NOMO-1 treated with dmso at 0.1 percent for 144 hours (cell line): ENCODE measurements around the gene ANXA4.

Experiments used
- DNase-seq: peaks from one replicate; lab custom pipeline; 2025; ENCODE audit not compliant: unreplicated experiment; lab: John Stamatoyannopoulos, UW

ANXA4 gene

DNA sequence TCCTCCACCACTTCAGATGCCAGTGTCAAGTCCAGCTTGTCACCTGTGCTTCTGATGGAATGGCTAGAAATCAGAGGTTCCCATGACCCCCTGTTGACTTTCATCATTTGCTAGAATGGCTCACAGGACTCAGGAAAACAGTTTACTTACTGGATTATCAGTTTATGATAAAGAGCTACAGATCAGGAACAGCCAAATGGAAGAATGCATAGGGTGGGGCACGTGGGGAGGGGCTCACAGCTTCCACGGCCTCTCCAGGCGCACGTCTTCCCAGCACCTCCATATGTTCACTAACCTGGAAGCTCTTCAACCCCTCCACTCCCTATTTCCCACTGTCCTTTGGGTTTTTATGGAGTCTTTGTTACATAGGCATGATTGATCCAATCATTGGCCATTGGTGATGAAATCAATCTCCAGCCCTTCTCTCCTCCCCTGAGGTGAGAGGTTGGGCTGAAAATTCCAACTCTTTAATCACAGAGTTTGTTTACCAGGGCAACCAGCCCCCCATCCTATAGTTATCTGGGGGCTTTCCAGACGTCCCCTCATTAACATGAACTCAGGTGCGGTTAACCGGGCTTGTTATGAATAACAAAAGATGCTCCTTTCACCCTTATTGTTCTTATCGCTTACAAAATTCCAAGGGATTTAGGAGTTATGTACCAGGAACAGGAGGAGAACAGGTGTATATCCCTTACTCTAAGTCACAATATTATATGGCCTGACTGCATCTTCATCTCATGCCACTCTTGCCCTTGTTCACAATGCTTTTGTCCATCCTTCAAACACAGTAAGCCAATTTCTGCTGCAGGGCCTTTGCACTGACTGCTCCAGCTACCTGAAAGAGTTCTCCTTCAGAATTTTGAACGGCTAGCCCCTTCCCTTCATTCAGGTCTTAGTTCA, 35.2 kb downstream of the ANXA4 start:
- no peak for DNase-seq

DNA sequence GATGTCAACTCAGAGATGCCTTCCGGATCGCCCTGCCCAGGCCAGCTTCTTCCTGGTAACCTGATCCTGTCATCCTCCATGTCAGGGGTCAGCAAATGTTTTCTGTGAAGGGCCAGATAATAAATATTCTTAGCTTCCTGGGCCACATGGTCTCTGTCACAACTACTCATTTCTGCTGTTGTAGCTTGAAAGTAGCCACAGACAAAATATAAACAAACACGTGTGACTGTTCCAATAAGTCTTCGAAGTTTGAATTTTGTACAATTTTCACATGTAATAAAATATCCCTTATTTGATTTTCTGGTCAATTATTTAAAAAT, 35.8 kb downstream of the ANXA4 start:
- no peak for DNase-seq

DNA sequence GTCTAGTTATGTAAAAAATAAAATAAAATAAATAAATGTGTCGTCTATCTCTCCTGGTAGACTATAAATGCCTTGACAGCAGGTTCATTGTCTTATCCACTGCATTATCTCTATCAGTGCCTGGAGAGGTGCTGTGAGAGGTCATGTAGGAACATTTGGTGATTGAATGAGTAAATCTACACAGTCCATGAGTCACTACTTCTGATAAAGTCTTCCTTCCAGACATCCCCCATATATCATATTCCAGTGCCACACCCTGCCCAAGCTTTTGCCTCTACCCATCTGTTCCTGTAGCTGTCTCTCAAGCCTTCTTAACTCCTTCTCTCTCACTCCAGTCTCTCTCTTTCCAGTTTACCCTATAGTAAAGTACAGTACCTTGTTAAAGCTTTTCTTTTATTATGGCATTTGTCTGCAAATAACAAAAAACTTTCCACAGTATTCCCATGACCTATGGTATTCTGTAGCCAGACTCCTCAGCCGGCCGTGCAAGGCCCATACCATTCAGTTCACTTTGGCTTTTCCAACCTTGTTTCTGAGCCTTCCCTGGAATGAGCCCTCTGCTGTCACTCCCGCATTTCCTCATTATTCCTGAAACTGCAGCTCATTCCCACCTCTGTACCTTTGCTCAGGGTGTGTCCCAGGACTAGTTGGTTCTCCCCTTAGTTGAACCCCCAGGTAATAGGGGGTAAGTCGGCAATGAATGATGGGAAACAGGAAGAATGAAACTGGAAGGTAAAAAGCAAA, 37.5 kb downstream of the ANXA4 start:
- DNase-seq: no peak

DNA sequence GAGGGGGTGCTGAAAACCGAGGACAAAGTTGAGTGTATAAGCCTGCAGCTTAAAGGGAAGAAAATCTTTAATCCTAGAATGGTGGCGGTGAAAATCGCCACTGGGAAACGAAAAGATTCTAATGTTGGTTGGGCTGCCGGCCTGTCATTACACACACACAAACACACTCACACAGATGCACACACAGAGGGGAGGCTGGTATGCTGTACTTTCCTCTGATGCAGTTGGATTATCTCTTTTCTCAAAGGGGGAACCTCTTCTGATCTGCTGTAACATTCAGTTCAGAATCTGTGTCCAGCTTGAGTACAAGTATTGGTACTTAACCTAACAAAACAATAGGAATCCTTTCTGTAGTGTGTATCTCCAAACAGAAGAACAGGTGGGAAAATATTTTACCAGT, 39.0 kb downstream of the ANXA4 start:
- no peak for DNase-seq

DNA sequence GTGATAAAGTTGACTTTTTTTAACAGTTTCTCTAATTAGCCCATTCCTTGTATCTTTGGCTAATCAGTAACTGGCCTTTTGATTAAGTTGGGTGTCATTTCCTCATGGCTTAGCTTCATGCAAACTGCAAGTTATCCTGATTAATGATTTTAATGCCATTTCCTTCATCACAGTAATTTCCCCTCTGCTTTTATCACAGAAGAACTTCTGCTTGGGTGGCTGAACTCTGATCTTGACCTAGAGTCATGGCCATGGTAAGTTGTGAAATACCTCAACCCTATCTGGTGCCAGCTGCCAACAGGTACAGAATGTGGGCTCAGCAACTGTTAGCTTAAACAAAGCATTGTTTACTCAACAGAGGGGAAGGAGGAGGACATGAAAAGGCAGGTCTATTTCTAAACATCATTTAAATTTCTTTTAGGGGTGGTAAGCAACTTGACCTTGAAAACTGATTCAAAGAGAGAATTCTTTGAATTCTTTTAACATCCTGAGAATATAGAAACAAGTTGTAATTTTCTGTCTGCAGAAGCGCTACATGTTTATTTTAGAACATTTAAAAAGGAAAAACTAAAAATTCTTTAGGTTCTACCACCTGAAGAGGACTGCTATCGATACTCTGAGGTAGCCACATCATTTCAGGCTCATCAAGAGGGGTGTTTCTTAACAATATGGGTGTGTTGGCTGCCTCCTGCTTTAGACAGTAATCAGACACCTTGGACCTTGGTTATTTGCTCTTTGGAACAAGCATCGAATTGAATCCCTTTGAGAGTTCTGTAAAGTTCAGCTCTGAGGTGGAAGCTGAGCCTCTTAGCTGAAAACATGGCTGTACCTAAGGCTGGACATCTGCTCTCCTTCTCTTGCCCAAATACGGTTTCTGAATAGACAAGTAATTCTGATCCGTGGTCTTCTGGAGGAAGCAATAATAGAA, 39.7 kb downstream of the ANXA4 start:
- DNase-seq: no peak

DNA sequence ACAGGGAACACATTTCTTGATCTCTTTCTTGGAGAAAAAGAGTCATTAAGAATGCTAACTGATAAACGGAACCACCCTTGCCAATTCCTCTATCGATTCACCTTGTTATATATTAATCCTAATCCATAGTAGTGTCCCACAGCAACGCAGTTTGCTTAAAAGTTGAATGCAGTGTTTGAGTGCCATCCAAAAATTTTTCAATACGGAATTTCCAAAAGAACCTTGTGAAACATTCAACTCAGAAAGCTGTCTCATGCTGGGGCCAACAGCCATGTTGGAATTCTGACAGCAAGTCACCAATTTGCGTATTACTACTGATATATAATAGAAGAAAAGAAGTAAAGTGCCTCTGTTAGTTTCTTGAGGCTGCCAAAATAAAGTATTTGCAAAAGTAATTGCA, 42.3 kb downstream of the ANXA4 start:
- DNase-seq: no peak

DNA sequence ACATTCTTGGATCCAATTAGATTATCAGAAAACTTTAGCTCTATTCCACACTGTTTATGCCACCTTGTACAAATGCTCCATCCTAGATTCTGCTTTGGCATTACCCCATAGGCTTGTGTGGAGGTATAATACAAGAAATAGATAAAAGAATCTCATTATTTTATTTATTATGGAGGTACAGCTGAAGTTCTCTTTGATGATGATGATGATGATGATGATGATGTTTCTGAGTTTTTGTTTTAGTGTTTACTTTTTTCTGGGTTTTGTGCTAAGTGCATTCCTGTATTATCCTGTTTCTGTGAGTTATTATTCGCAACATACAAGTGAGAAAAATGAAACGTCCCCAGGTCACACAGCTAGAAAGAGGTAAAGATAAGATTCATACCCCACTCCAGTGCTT, 43.4 kb downstream of the ANXA4 start:
- DNase-seq: no peak

DNA sequence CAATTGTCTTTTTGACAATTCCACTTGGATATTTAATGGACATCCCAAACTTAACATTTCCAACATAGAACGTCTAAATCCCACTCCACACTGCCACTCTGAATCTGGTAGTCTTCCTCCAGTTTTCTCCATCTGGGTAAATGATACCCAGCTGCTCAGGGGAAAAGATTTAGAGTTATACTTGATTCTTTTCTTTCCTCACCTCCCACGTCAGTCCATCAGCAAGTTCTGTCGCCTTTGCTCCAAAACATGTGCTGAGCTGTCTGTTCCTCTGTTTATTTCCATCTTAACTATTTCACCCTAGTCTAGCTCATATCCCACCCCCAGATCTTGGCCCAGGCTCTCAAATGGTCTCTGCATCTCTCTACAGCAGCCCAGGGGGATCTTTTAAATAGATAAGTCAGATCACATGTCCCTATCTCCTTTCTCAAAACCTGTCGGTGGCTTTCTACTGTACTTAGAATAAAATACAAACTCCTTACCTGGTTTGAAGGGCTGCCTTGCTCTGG, 44.2 kb downstream of the ANXA4 start:
- no peak for DNase-seq

DNA sequence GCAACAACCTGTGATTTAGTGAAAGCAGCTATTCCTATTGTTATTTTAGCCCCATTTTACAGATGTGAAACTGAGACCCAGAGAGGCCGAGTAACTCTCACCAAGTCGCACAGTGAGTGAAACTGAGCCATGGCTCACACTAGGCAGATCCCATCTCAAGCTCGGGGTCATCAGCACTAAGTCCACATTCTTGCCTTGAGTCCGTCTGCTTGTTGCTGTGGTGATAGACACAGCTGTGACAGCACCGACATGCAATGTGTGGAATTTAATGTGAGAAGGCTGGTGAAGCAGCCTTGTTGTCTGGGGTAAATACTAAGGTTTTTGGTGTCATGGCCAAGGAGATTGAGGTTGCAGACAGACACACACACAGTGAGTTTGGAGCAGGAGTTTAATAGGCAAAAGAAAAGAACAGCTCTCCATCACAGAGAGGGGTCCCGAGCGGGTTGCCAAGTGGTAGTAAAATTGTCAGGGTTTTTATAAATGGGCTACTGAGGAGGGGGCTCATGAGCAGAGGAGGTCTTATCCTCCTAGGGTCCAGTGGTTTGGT, 47.3 kb downstream of the ANXA4 start:
- no peak for DNase-seq

DNA sequence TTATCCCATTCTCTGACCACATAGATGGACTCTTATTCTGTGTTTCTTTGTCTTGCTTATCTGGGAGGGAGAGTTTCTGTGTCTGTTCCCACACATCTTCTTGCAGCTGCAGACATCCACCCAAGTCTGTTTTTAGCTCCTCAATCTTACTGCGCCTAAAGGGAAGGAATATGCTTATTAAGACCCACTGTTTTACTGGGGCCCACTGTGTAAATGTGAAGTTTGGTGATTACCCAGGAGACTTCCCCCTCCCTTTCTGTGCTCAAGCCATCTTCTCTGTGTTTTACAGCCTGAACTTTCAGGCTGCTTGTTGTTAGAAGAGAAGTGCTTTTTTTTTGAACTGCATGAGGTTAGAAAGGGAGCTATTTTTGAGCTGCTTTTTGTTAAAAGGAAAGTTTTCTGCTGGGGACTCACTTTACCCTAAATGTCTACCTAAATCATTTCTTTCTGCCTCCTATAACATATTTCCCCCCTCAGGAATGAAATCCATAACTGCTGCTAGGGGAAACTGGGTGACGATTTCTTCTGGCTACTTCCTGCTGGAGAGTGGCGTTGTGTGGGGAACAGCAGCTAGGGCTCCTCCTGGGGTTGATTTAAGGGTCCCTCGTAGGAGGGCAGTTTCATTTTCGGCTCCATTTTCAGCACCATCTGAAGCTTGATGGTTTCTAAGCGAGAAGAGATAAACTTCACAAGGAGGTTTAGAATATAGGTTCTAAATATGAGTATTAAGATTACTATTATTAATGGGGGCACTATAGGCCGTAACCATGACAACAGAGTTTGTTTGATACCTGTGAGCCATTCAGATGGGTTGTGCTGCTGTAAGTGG, 48.1 kb downstream of the ANXA4 start:
- no peak for DNase-seq

DNA sequence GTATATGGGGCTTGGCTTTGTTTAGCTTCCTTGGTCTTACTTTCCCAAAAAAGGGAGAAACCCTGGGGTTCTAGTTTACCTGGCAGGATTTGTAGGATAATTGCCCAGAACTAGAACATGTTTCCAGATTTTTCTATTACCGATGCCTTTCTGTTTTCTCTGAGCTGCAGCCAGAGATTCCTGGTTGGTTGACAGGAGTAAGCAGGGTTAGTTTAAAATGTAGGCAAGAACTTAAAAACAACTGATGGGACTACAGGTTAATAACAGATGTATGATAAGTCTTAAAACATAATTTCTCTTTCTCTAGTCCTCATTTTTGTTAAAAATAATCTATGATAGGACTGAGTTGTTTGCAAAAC, 48.6 kb downstream of the ANXA4 start:
- DNase-seq: no peak

DNA sequence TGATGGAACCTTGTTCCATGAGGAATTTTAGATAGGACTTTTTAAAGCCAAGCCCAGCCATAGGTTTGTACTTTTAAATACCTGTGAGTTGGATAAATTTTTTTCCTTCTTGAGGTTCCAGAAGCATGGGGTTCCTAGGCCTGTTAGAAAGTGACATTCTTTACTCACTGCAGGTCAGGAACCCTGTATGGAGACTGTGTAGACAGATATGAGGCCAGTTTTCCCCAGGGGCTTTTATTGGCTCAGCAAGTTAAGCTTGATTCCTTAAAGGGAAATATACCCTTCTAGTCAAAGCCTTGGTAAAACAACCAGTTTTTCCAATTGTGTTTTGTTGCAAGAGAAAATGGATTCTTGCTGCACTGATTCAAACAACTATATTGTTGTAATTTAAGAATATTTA, 49.1 kb downstream of the ANXA4 start:
- no peak for DNase-seq

DNA sequence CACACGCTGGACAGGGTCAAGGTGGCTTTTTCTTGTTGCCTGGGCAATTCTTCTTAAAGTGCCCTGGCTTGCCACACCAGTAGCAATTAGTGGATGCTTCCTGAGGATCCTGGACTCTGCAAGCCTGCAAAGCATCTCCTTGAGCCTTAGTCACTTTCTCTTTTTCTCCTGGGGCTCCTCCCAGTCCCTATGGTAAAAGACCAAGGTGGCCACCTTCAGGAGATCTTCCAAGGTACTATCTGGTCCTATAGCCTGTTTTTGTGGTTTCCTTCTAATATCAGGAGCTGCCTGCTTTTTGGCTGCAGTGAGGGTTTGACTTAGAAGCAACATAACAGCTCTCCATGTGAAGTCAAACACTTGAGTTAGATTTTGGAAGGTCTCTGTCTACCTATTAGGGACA, 54.2 kb downstream of the ANXA4 start:
- DNase-seq: no peak

DNA sequence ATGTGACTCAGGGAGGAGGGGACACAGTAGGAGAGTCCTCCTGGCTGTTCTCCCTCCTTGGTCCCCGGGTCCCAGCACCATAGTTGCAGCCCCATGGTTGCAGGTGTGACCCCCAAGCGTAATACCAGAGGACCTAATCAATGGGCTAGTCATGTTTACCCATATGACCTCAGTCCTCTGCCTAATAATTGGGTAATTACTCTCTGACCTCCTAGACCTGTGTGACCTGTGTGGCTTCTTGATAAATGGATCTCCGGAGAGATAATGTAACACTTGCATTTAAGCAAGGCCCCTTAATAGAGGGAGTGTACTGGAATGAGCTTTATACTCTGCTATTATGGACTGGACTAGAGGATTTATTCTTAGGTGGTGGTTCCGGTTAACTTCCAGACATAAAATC, 55.3 kb downstream of the ANXA4 start:
- DNase-seq: no peak

DNA sequence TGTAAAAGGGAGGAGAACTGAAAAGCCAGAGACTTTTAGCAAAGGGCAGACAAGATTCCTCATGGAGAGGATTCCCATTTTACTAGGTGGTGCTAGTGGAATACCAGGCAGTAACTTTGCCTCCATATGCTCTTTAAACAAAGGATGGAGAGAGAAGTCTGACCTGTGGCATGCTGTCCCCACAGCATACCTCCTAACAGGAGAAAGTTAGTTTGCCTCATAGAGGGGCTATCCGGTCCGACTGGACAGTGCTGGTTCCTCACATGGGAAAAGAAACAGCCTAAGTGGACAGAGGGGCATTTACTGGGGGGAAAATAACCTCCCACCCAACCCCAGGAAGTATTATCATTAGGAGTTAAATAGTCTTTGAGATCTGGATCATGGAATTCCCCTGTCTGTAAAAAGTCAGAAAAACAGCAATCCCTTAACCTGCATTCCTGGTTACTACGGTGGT, 55.9 kb downstream of the ANXA4 start:
- DNase-seq: no peak

DNA sequence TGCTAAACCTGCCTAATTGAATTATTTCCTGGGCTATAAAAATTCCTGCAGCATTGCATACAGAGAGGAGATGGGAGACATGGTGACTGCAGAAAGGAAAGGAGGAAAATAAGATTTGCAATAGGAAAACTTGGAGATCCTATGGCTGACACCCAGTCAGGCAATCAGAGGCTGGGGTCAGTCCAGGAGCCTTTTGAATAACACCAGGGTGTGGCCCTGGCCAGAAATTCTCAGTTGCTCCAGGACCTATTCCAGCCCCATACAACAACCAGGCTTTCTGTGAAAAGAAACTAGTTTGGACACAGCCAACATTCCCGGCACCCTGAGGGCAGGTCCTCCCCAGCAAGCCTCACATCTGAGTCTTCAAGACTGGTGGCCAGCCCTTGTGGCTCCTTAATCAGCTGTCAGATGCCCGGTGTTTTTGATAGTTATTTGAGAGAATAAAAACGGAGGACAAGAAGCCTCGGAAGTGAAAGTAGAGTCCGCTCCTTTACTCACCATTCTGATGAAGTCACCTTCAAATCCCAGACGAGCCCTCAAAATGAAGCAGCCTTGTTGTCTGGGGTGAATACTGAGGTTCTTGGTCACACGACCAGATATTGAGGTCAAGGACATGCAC, 56.5 kb downstream of the ANXA4 start:
- DNase-seq: no peak

DNA sequence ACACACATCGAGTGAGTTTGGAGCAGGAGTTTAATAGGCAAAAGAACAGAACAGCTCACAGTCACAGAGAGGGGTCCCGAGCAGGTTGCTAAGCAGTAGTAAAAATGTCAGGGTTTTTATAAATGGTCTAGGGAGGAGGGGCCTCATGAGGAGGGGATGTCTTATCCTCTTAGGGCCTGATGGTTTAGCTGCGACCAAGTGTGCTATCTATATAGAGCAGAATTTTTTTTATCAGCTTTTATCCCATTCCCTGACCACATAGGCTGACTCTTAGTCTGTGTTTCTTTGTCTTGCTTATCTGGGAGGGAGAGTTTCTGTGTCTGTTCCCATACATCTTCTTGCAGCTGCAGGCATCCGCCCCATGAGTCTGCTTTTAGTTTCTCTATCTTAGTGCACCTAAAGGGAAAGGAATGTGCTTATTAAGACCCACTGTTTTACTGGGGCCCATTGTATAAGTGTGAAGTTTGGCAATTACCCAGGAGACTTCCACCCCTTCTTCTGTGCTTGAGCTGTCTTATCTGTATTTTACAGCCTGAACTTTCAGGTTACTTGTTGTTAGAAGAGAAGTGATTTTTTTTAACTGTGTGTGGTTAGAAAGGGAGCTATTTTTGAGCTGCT, 57.1 kb downstream of the ANXA4 start:
- DNase-seq: no peak

DNA sequence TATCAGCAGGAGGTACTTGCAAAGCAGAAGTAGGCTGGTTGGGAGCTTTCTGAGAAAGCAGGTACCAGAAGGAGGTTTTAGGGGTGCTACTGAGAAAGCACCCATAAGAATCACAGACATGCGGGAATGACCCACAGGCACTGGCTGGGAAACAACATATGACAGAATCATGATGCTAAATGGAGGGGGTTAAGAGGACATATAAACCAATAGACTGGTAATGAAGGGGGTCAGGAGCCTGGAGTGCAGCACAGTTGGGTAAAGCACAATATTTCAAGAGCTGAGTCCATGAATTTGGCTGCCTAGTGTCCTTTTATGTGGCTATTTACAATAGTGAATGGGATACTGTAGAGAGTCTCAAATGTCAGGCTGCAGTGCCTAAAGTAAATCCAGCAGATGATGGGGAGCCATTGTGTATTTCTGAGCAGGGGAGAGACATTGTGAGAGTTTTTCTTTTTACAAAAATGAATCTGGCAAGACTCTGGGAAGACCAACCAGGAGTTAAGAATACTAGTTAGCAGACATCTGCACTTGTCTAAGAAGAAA, 59.9 kb downstream of the ANXA4 start:
- no peak for DNase-seq

DNA sequence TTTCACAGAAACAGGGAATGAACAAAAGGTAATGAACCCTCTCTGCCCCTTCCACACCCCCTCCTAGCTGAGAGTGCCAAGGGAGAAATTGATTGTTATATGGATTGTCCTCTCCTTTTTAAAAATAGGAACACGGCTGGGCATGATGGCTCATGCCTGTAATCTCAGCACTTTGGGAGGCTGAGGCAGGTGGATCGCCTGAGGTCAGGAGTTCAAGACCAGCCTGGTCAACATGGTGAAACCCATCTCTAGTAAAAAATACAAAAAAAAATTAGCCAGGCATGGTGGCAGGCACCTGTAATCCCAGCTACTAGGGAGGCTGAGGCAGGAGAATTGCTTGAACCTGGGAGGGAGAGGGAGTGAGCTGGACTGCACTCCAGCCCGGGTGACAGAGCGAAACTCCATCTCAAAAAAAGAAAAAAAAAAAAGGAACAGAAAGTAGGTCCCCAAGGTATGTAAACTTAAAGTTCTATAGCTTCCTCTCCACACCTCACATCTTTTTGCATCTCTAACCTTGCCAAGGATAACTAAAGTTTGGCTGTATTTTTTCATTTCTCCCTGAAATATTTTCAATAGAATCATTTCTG, 60.9 kb downstream of the ANXA4 start:
- DNase-seq: peak; percentile 20
